Loucy (cell line): ENCODE data around the gene ANGPTL5.

Source experiments
- H2AFZ ChIP-seq: fragments of 200-600 bp; sonication (generic); 2 replicates; pipeline ENCODE4 v1.6.0; 2016; ENCODE audit warnings: antibody characterized with exemption, mild to moderate bottlenecking, low read length, moderate library complexity
- H3F3A ChIP-seq: fragments of 200-600 bp; 2 replicates; pipeline ENCODE4 v1.6.0; 2016; ENCODE audit warnings: antibody characterized with exemption, low read depth, mild to moderate bottlenecking
- H3K27me3 ChIP-seq: fragments of 200-600 bp; sonication (generic); 2 replicates; pipeline ENCODE4 v1.6.1; 2014; ENCODE audit warnings: low read length, mild to moderate bottlenecking; ENCODE audit not compliant: insufficient read depth, poor library complexity, severe bottlenecking
- H3K36me3 ChIP-seq: fragments of 200-600 bp; sonication (generic); 2 replicates; pipeline ENCODE4 v1.6.1; 2016; ENCODE audit warnings: low read length; ENCODE audit not compliant: insufficient read depth
- H3K4me1 ChIP-seq: fragments of 200-600 bp; sonication (generic); 2 replicates; pipeline ENCODE4 v1.5.1; 2014; ENCODE audit warnings: low read length, mild to moderate bottlenecking; ENCODE audit not compliant: insufficient read depth, poor library complexity, severe bottlenecking
- H3K4me2 ChIP-seq: fragments of 200-600 bp; sonication (generic); 2 replicates; pipeline ENCODE4 v1.6.0; 2014; ENCODE audit warnings: antibody characterized with exemption, low read length, low read depth, mild to moderate bottlenecking; ENCODE audit not compliant: poor library complexity, severe bottlenecking
- H3K4me3 ChIP-seq: fragments of 200-600 bp; sonication (generic); 2 replicates; pipeline ENCODE4 v1.5.1; 2014; ENCODE audit warnings: low read length, mild to moderate bottlenecking, mixed read lengths; ENCODE audit not compliant: poor library complexity, severe bottlenecking
- H3K79me2 ChIP-seq: fragments of 200-600 bp; sonication (generic); 2 replicates; pipeline ENCODE4 v1.6.1; 2014; ENCODE audit warnings: low read length; ENCODE audit not compliant: insufficient read depth
- H3K9ac ChIP-seq: fragments of 200-600 bp; sonication (generic); 2 replicates; pipeline ENCODE4 v1.6.0; 2014; ENCODE audit warnings: mild to moderate bottlenecking, low read depth, low read length, moderate library complexity; ENCODE audit not compliant: poor library complexity, severe bottlenecking
- H3K9me2 ChIP-seq: fragments of 200-600 bp; sonication (generic); replicated peaks from 2 replicates; pipeline ENCODE4 v1.6.1; 2016; ENCODE audit warnings: low read depth, low read length, mixed read lengths
- H3K9me3 ChIP-seq: fragments of 200-600 bp; sonication (generic); 2 replicates; pipeline ENCODE4 v1.6.1; 2014; ENCODE audit warnings: mild to moderate bottlenecking, antibody characterized with exemption, low read length, low read depth; ENCODE audit not compliant: insufficient read depth
- H4K20me1 ChIP-seq: fragments of 200-600 bp; sonication (generic); 2 replicates; pipeline ENCODE4 v1.6.0; 2014; ENCODE audit warnings: antibody characterized with exemption, low read length, mild to moderate bottlenecking; ENCODE audit not compliant: insufficient read depth, poor library complexity, severe bottlenecking
- EZH2phosphoT487 ChIP-seq: fragments of 200-600 bp; IDR thresholded peaks from 2 replicates; pipeline ENCODE4 v1.6.1; 2018; ENCODE audit warnings: antibody characterized with exemption, mild to moderate bottlenecking, moderate library complexity, borderline replicate concordance
- TF ChIP-seq, protein P1 (sequence below): fragments of 200-600 bp; sonication (generic); conservative IDR thresholded peaks from 2 replicates; pipeline ENCODE4 v1.5.1; 2014; ENCODE audit warnings: mild to moderate bottlenecking, antibody characterized with exemption, low read length

The ANGPTL5 gene

DNA sequence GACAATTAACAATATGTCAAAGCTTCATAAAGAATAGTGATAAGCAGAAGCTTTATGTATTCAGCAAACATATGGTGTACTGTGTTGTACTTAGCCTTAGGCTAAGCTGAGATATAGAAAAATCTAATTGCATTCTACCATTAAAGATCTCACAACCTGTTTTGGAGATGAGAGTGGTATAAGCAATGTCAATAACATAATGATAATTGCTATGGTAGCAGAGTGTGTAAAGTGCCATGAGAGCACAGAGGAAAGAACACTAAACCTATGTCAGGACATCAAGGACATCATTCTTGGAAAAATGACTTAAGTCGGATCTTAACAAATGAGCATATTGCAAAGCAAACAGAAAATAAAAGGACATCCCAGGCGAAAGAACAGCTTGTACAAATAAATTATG lies 28.6 kb upstream of the ANGPTL5 start:
- no peaks in the 10 kb centered on the region for H3K79me2 ChIP-seq

DNA sequence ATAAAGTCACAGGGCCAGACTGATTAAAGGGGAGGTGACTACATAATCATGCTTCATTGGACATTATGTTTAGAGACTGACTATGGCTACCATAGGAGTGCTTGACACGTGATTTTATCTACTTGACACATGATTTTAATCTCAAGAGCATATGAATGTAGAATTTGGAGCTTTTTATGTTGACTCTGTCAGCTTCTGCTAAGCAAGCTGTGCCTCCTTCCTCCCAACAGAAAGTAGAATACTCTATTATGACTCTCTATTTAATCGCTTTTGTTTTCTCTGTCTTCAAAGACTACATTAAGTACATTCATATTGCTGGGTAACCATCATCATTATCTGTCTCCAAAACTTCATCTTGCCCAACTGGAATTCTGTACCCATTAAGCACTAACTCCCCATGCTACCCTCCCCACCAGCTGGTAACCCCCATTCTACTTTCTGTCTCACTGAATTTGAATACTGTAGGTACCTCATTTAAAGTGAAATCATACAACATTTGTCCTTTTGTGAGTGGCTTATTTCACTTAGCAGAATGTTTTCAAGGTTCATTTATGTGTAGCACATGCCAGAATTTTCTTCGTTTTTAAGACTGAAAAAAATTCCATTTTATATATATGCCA lies 24.7 kb upstream of the ANGPTL5 start:
- Histone ChIP-seq H3K4me1 (no peaks in the 10 kb centered on the region), H3K9me2 (no peaks in the 10 kb centered on the region), H3K9me3 (no peaks in the 10 kb centered on the region), H3K27me3 (no peaks in the 10 kb centered on the region), H3F3A (no peaks in the 10 kb centered on the region), H2AFZ (no peak overlapping the region), H4K20me1 (no peaks in the 10 kb centered on the region), H3K4me2 (no peak overlapping the region), H3K4me3 (no peak overlapping the region), H3K36me3 (no peaks in the 10 kb centered on the region), H3K79me2 (no peaks in the 10 kb centered on the region), H3K9ac (no peak overlapping the region)
- TF ChIP-seq EZH2phosphoT487, result no peak
- TF ChIP-seq, protein P1, sequence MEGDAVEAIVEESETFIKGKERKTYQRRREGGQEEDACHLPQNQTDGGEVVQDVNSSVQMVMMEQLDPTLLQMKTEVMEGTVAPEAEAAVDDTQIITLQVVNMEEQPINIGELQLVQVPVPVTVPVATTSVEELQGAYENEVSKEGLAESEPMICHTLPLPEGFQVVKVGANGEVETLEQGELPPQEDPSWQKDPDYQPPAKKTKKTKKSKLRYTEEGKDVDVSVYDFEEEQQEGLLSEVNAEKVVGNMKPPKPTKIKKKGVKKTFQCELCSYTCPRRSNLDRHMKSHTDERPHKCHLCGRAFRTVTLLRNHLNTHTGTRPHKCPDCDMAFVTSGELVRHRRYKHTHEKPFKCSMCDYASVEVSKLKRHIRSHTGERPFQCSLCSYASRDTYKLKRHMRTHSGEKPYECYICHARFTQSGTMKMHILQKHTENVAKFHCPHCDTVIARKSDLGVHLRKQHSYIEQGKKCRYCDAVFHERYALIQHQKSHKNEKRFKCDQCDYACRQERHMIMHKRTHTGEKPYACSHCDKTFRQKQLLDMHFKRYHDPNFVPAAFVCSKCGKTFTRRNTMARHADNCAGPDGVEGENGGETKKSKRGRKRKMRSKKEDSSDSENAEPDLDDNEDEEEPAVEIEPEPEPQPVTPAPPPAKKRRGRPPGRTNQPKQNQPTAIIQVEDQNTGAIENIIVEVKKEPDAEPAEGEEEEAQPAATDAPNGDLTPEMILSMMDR, result no peak

More for the DNA sequence above, 28.6 kb upstream of the ANGPTL5 start:
- H3K27me3 ChIP-seq, result no peaks in the 10 kb centered on the region
- H3K9me3 ChIP-seq, result no peaks in the 10 kb centered on the region
- no peaks in the 10 kb centered on the region for H4K20me1 ChIP-seq
- H3K9me2 ChIP-seq, result no peaks in the 10 kb centered on the region
- H3F3A ChIP-seq, result no peaks in the 10 kb centered on the region
- no peak for TF ChIP-seq EZH2phosphoT487
- TF ChIP-seq, protein P1, result no peak
- no peak overlapping the region for H3K9ac ChIP-seq
- H2AFZ ChIP-seq, result no peak overlapping the region
- H3K4me1 ChIP-seq, result no peaks in the 10 kb centered on the region
- H3K4me3 ChIP-seq, result no peak overlapping the region
- H3K4me2 ChIP-seq, result no peak overlapping the region
- H3K36me3 ChIP-seq, result no peaks in the 10 kb centered on the region

DNA sequence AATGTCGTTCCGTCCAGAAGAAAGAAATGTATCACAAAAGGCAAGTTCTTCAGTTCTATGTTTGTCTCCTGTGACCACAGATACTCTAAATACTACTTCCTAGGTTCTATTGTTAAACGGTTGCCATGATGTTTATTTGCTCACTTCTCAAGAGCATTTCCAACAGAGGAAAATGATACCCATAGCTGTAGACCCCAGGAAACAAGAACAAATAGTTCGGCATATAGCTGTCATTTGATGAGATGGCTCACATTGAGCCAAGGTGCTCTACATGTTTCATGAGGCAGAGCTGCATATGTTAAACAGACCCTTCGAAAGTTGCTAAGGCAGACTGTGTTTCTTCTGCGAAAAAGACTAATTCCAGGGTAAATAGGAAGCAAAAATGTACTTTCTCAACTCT lies 15.4 kb upstream of the ANGPTL5 start:
- no peak overlapping the region for H3K4me2 ChIP-seq
- no peaks in the 10 kb centered on the region for H3F3A ChIP-seq
- H3K27me3 ChIP-seq, result no peaks in the 10 kb centered on the region
- no peak overlapping the region for H2AFZ ChIP-seq
- no peaks in the 10 kb centered on the region for H3K79me2 ChIP-seq
- H3K36me3 ChIP-seq, result no peaks in the 10 kb centered on the region
- H3K9me2 ChIP-seq, result no peaks in the 10 kb centered on the region
- no peak overlapping the region for H3K4me3 ChIP-seq
- no peak overlapping the region for H3K9ac ChIP-seq
- no peaks in the 10 kb centered on the region for H3K9me3 ChIP-seq
- H4K20me1 ChIP-seq, result no peaks in the 10 kb centered on the region
- TF ChIP-seq EZH2phosphoT487, result no peak
- TF ChIP-seq, protein P1, result no peak
- H3K4me1 ChIP-seq, result no peaks in the 10 kb centered on the region
